Bronchial epithelial cell (primary cell): ENCODE data around the gene ABCC10. TPM values are rescaled to one million over a fixed set of nuclear protein-coding genes. Genes with fewer than 3 reads are reported as not detected.
"Not testable (repeated sequence)": the region's sequence is repeated elsewhere in the genome, so short reads cannot be mapped to it uniquely, and the experiment has no call there.

Experiments used
- DNase-seq: peaks from one replicate; pipeline ENCODE4 v3.0.0-alpha.2; 2010; ENCODE audit warnings: low read depth
- FAIRE-seq: peaks from 2 replicates; lab custom pipeline; 2011; peaks lifted over from hg19 to GRCh38; lab: Jason Lieb, UNC
- H3K27me3 ChIP-seq: 2 replicates; pipeline ENCODE4 v1.5.1; 2011; ENCODE audit warnings: low read length; ENCODE audit not compliant: control insufficient read depth, insufficient read depth
- H3K36me3 ChIP-seq: 2 replicates; pipeline ENCODE4 v1.5.1; 2011; ENCODE audit warnings: low read length; ENCODE audit not compliant: control insufficient read depth, insufficient read depth
- H3K4me3 ChIP-seq: 2 replicates; pipeline ENCODE4 v1.5.1; 2011; ENCODE audit warnings: mild to moderate bottlenecking, low read depth, low read length, control low read depth
- CTCF ChIP-seq: IDR thresholded peaks from 2 replicates; pipeline ENCODE4 v1.5.1; 2011; ENCODE audit warnings: mild to moderate bottlenecking, moderate library complexity, low read length, control low read depth, inconsistent platforms; ENCODE audit not compliant: insufficient read depth, severe bottlenecking
- total RNA-seq: library from RNA; depleted of rRNA; stranded (reverse); fragments of >200 nt; gene quantifications from 2 replicates; pipeline ENCODE4 v1.2.1, GENCODE V29; 2014

ABCC10 gene
- total RNA-seq, 1 donor from 2014 or later, result 9.7 TPM

- Histone ChIP-seq H3K4me3 (no peak overlapping the region), H3K36me3 (no peaks in the 10 kb centered on the region), H3K27me3 (no peaks in the 10 kb centered on the region)
- DNase-seq (no peak), FAIRE-seq (no peak)
- TF ChIP-seq CTCF, result no peak
Measured at GRCh38 chr6:43389730-43390295, 37.5 kb upstream of the ABCC10 start.

GRCh38 chr6:43390753-43391439 is 36.4 kb upstream of the ABCC10 start:
- not testable (repeated sequence) for H3K4me3 ChIP-seq, FAIRE-seq, H3K27me3 ChIP-seq, H3K36me3 ChIP-seq, DNase-seq

GRCh38 chr6:43391440-43392031 is 35.8 kb upstream of the ABCC10 start:
- Histone ChIP-seq H3K27me3 (no peaks in the 10 kb centered on the region), H3K36me3 (no peaks in the 10 kb centered on the region), H3K4me3 (no peak overlapping the region)
- FAIRE-seq (no peak), DNase-seq (no peak)
- TF ChIP-seq CTCF, result no peak

- H3K27me3 ChIP-seq, H3K4me3 ChIP-seq, FAIRE-seq, DNase-seq, H3K36me3 ChIP-seq: not testable (repeated sequence)
Measured at GRCh38 chr6:43393133-43393532, 34.2 kb upstream of the ABCC10 start.

- DNase-seq (no peak), FAIRE-seq (no peak)
- Histone ChIP-seq H3K4me3 (no peak overlapping the region), H3K27me3 (no peaks in the 10 kb centered on the region), H3K36me3 (no peaks in the 10 kb centered on the region)
- TF ChIP-seq CTCF, result no peak
Measured at GRCh38 chr6:43393602-43394001, 33.7 kb upstream of the ABCC10 start.

- DNase-seq (no peak), FAIRE-seq (no peak)
- Histone ChIP-seq H3K4me3 (no peak overlapping the region), H3K36me3 (no peaks in the 10 kb centered on the region), H3K27me3 (no peaks in the 10 kb centered on the region)
- TF ChIP-seq CTCF, result no peak
Measured at GRCh38 chr6:43394982-43395381, 32.4 kb upstream of the ABCC10 start.
